MCF 10A (cell line): ENCODE measurements around the gene UNC5A. TPM values are rescaled to one million over a fixed set of nuclear protein-coding genes. Genes with fewer than 3 reads are reported as not detected.

Experiments used
- BruUV-seq: library from RNA; stranded (reverse); fragments of 400-500 nt; replicated peaks from 2 replicates; lab custom pipeline; 2021; lab: Mats Ljungman, UMichigan
- CTCF ChIA-PET: fragments of 300-600 bp; sonication (Branson Sonifier 250); formaldehyde crosslinking; extraction: SDS; loops from one replicate; lab custom pipeline; 2021; ENCODE audit warnings: antibody characterized with exemption, inconsistent platforms; lab: Yijun Ruan, JAX
- POLR2A ChIA-PET: fragments of 300-600, 350-650 bp; sonication (Branson Sonifier 250); formaldehyde crosslinking; extraction: SDS; loops from one replicate; lab custom pipeline; 2020; ENCODE audit warnings: antibody characterized with exemption, inconsistent platforms; lab: Yijun Ruan, JAX
- DNase-seq: peaks from one replicate; pipeline ENCODE4 v3.0.0-alpha.2; 2018; ENCODE audit not compliant: unreplicated experiment
- H3K27ac Mint-ChIP-seq: one replicate; pipeline ENCODE4 v1.8.0; 2022; ENCODE audit warnings: mild to moderate bottlenecking, low read depth, mixed read lengths; ENCODE audit not compliant: unreplicated experiment
- H3K27me3 Mint-ChIP-seq: one replicate; pipeline ENCODE4 v1.8.0; 2022; ENCODE audit warnings: mixed read lengths; ENCODE audit not compliant: insufficient read depth, unreplicated experiment
- H3K36me3 Mint-ChIP-seq: one replicate; pipeline ENCODE4 v1.8.0; 2022; ENCODE audit warnings: mild to moderate bottlenecking, moderate library complexity, mixed read lengths; ENCODE audit not compliant: insufficient read depth, unreplicated experiment
- H3K4me1 Mint-ChIP-seq: one replicate; pipeline ENCODE4 v1.8.0; 2022; ENCODE audit warnings: mixed read lengths; ENCODE audit not compliant: insufficient read depth, unreplicated experiment
- H3K4me3 Mint-ChIP-seq: one replicate; pipeline ENCODE4 v1.8.0; 2022; ENCODE audit warnings: mild to moderate bottlenecking, moderate library complexity, mixed read lengths; ENCODE audit not compliant: unreplicated experiment
- H3K9me3 Mint-ChIP-seq: one replicate; pipeline ENCODE4 v1.8.0; 2022; ENCODE audit warnings: mixed read lengths; ENCODE audit not compliant: unreplicated experiment
- intact Hi-C: fragments of 100-400 bp; cut with micrococcal nuclease; formaldehyde crosslinking; loops from 2 replicates; pipeline ENCODE4 v1.14.1; 2022
- total RNA-seq: library from RNA; stranded (reverse); gene quantifications from 2 replicates; pipeline ENCODE4 v1.2.3, GENCODE V29; 2022
- TF ChIP-seq, protein P1 (sequence below): fragments of 200-600 bp; IDR thresholded peaks from one replicate; pipeline ENCODE4 v1.8.0; 2022; ENCODE audit warnings: antibody characterized with exemption, mild to moderate bottlenecking; ENCODE audit not compliant: unreplicated experiment

UNC5A gene
- total RNA-seq, 1 experiment from 2014 or later = 0.51 TPM

DNA sequence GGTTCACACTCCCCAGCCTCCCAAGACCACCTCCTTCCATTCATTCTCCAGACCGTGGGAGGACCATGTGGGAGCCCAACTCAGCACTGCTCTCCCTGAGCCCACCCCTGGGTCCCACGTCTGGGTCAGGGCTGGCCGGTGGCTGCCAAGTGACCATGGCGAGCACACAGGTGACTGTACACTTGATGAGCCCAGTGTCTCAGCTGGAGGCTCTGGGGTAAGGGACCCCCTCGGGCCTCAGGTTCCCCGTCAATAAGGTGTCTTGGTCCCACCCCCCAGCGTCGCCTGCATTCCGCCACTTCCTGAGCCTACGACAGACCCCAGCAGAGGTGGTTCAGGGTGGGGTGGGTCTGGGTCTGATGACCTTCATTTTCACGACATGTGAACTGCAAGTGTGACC lies 50.0 kb downstream of the UNC5A start:
- no peak for DNase-seq
- Mint-ChIP-seq H3K36me3 (no peaks in the 10 kb centered on the region), H3K27me3 (peaks cover 59% of the 10 kb centered on the region), H3K27ac (no peak overlapping the region), H3K9me3 (no peaks in the 10 kb centered on the region), H3K4me1 (no peaks in the 10 kb centered on the region), H3K4me3 (no peak overlapping the region)
- intact Hi-C loops = no loop called here
- CTCF ChIA-PET = interaction anchor here (1.3 kb wide), 1 partner anchor 200 kb away, joined by 5 read pairs; no protein-coding TSS in a partner anchor
- TF ChIP-seq, protein P1, sequence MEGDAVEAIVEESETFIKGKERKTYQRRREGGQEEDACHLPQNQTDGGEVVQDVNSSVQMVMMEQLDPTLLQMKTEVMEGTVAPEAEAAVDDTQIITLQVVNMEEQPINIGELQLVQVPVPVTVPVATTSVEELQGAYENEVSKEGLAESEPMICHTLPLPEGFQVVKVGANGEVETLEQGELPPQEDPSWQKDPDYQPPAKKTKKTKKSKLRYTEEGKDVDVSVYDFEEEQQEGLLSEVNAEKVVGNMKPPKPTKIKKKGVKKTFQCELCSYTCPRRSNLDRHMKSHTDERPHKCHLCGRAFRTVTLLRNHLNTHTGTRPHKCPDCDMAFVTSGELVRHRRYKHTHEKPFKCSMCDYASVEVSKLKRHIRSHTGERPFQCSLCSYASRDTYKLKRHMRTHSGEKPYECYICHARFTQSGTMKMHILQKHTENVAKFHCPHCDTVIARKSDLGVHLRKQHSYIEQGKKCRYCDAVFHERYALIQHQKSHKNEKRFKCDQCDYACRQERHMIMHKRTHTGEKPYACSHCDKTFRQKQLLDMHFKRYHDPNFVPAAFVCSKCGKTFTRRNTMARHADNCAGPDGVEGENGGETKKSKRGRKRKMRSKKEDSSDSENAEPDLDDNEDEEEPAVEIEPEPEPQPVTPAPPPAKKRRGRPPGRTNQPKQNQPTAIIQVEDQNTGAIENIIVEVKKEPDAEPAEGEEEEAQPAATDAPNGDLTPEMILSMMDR = no peak
- BruUV-seq = no TSS peak
- POLR2A ChIA-PET = no interaction called here

DNA sequence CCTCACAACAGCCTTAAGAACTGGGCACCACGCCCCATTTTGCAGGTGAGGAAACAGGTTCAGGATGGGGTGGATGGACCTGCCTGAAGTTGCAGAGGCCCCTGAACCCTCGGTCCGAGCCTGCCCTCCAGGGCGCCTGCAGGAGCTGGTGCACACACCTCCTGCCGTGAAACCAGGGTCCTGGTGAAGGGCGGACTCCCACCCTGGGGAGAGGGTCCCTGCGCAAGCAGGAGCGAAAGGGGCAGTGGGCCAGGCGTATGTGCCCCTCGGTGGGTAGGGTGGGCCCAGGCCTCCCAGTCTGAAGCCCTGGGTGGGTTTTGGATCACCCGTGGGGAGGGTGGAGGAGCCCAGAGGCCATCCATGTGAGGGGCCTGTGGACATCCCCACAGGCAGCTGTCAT lies 50.9 kb downstream of the UNC5A start:
- H3K36me3 Mint-ChIP-seq = no peaks in the 10 kb centered on the region
- H3K4me1 Mint-ChIP-seq = no peaks in the 10 kb centered on the region
- no peak overlapping the region for H3K27ac Mint-ChIP-seq
- H3K9me3 Mint-ChIP-seq = no peaks in the 10 kb centered on the region
- ChIA-PET POLR2A (no interaction called here), CTCF (interaction anchor here (0.5 kb wide), 1 partner anchor 306 kb away, joined by 4 read pairs; no protein-coding TSS in a partner anchor)
- H3K27me3 Mint-ChIP-seq = peaks cover 68% of the 10 kb centered on the region
- intact Hi-C loops = no loop called here
- TF ChIP-seq, protein P1 = no peak
- no peak overlapping the region for H3K4me3 Mint-ChIP-seq
- no TSS peak for BruUV-seq
- DNase-seq = no peak

DNA sequence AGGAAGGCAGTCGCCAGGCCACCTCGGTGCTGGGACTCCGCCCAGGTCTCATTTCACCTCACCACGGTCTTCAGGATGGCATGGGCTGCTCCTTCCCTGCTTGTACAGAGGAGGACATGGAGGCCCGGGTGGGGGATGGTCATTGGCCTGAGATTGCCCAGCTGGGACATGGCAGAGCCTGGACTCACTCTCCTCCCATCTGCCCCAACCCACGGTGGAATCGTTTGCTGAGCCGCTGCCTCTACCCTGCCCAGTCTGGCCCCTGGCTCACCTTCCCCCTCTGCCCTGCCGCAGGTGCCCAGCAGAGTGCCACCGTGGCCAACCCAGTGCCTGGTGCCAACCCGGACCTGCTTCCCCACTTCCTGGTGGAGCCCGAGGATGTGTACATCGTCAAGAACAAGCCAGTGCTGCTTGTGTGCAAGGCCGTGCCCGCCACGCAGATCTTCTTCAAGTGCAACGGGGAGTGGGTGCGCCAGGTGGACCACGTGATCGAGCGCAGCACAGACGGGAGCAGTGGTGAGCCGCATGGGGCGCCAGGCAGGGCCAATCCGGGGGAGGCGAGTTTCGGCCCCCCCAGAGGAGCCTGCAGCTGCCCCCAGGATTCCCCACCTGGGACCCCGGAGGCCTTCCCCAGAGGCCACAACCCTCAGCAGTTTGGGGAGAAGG lies 52.1 kb downstream of the UNC5A start:
- CTCF ChIA-PET = interaction anchor here (0.7 kb wide), 1 partner anchor 8 kb away, joined by 3 read pairs; no protein-coding TSS in a partner anchor
- peaks cover 69% of the 10 kb centered on the region for H3K27me3 Mint-ChIP-seq
- TF ChIP-seq, protein P1 = no peak
- no TSS peak for BruUV-seq
- intact Hi-C loops = no loop called here
- H3K9me3 Mint-ChIP-seq = no peaks in the 10 kb centered on the region
- H3K4me3 Mint-ChIP-seq = no peak overlapping the region
- no peaks in the 10 kb centered on the region for H3K4me1 Mint-ChIP-seq
- no peak for DNase-seq
- no peak overlapping the region for H3K27ac Mint-ChIP-seq
- POLR2A ChIA-PET = interaction anchor here (0.6 kb wide), 1 partner anchor 27 kb away, joined by 3 read pairs; no protein-coding TSS in a partner anchor
- no peaks in the 10 kb centered on the region for H3K36me3 Mint-ChIP-seq

DNA sequence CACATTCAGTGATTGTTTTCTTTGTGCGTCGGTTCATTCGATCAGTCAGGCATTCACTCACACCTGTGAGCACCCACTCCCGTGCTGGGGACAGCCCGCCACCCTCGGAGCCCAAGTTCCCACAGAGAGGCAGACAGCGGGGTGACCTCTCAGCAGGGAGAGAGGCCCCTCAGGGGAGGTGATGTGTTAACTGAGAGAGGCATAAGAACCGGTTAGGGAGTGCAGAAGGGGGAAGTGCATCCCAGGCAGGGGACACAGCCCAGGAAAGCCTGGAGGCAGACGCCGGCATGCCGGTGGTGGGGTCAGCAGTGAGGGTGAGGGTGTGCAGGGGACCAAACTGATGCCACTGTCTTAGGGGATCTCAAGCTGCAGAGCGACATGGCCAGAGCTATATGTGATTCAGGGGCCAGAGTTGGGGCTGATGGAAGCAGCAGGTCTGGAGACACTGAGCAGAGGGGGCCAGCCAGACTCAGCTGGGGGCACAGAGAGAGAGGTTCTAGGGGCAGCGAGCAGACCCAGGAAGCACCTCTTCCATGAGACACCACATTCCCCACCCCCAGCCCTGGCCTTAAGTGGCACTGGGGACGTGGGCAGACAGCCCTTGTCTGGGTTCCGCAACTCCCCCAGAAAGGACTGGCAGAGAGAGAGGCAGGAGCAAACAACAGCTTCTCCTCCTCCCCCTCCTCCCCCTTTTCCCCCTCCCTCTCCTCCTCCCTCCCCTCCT lies 52.8 kb downstream of the UNC5A start:
- no peak overlapping the region for H3K27ac Mint-ChIP-seq
- POLR2A ChIA-PET = interaction anchor here (0.6 kb wide), 1 partner anchor 28 kb away, joined by 3 read pairs; no protein-coding TSS in a partner anchor
- H3K36me3 Mint-ChIP-seq = no peaks in the 10 kb centered on the region
- H3K4me1 Mint-ChIP-seq = no peaks in the 10 kb centered on the region
- CTCF ChIA-PET = interaction anchor here (0.7 kb wide), 1 partner anchor 9 kb away, joined by 3 read pairs; no protein-coding TSS in a partner anchor
- BruUV-seq = no TSS peak
- H3K4me3 Mint-ChIP-seq = no peak overlapping the region
- TF ChIP-seq, protein P1 = no peak
- intact Hi-C loops = no loop called here
- peaks cover 65% of the 10 kb centered on the region for H3K27me3 Mint-ChIP-seq
- DNase-seq = no peak
- no peaks in the 10 kb centered on the region for H3K9me3 Mint-ChIP-seq
